Spinal cord (tissue), 10 donors: ENCODE results near the gene HSF2BP. TPM values are rescaled to one million over a fixed set of nuclear protein-coding genes. Genes with fewer than 3 reads are reported as not detected.
"Not testable (repeated sequence)": the region's sequence is repeated elsewhere in the genome, so short reads cannot be mapped to it uniquely, and the experiment has no call there.

Experiments
- DNase-seq, 6 donors: peaks; one replicate each; pipeline versions ENCODE4 v3.0.0 to v3.0.0-alpha.2; 2013 to 2015; ENCODE audit warnings: low spot score in 6 of 6, low read depth in 4 of 6
- H3K27ac ChIP-seq: one replicate; pipeline ENCODE4 v1.5.1; 2013; ENCODE audit warnings: low read depth, low read length, control low read depth
- H3K27me3 ChIP-seq: one replicate; pipeline ENCODE4 v1.6.1; 2013; ENCODE audit warnings: low read length; ENCODE audit not compliant: control insufficient read depth, insufficient read depth
- H3K36me3 ChIP-seq: one replicate; pipeline ENCODE4 v1.6.1; 2013; ENCODE audit warnings: low read length; ENCODE audit not compliant: control insufficient read depth, insufficient read depth
- H3K4me1 ChIP-seq: one replicate; pipeline ENCODE4 v1.6.1; 2013; ENCODE audit warnings: low read length; ENCODE audit not compliant: control insufficient read depth, insufficient read depth
- H3K4me3 ChIP-seq: one replicate; pipeline ENCODE4 v1.5.1; 2013; ENCODE audit warnings: low read depth, low read length, control low read depth
- H3K9me3 ChIP-seq: one replicate; pipeline ENCODE4 v1.6.1; 2013; ENCODE audit warnings: low read length; ENCODE audit not compliant: control insufficient read depth, insufficient read depth
- WGBS: methylation state at CpG from one replicate; pipeline ENCODE4 v1.1.5; 2013; ENCODE audit warnings: missing lambda C conversion rate; ENCODE audit not compliant: insufficient coverage; 5-methylcytosine and 5-hydroxymethylcytosine counted together
- polyA plus RNA-seq, 2 donors: library from polyadenylated mRNA; unstranded; fragments of 120-200 nt; gene quantifications; one replicate each; pipeline ENCODE4 v1.2.1, GENCODE V29; 2013; ENCODE audit not compliant: insufficient read length in 2 of 2
- total RNA-seq, 2 donors: library from RNA; depleted of rRNA in 1 of 2; stranded (reverse); fragments of 120-200 nt in 1 of 2; fragments of >200 nt in 1 of 2; gene quantifications; one replicate each; pipeline versions ENCODE4 v1.2.3 to v1.2.4, GENCODE V29; 2013 to 2014
- donor health status: healthy.

Gene HSF2BP
- total and polyA plus RNA-seq, 4 donors = 1.3 to 2.0 (median 1.4) TPM

DNA sequence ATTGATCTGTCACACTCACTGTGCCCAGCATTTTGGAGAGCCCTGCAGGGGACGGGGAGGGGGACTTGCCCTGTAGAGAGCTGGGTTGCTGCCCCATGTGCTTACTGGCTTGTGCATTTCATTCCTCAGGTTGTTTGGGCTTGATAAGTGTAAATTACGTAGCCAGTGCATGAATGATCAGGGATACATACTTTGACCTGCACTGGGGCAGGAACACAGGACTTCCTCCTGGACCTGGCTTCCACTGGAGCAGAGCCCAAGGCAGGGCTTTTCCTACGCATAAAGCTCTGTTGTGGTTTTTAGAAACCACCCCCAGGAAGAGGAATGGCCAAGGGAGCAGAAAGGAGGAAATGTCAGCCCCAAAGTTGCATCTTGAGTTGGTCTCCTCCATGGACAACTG, 144.5 kb downstream of the HSF2BP start:
- not testable (repeated sequence) for H3K9me3 ChIP-seq, H3K36me3 ChIP-seq, DNase-seq, H3K27ac ChIP-seq, H3K4me3 ChIP-seq, H3K4me1 ChIP-seq, H3K27me3 ChIP-seq
- no CpG with 5 or more reads among the region's 3 CpGs for WGBS

DNA sequence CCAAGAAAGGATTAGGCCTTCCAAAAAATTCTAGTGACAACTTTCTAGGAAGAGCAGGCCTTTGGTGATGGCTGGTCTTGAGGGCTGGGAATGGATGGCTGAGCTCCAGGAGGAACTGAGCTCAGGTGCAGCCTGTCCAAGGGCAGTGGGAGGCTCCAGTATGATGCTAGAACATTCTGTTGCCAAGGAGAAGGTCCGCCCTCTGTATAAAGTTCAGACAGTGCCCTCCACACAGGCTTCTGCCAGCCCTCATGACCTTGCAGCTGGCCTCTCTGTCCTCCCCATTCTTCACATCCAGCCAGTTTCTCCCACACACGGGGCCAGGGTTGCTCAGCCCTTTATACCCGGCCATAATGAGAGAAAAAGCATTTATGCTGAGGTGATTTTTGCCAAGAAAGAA, 146.3 kb downstream of the HSF2BP start:
- H3K36me3 ChIP-seq, H3K9me3 ChIP-seq, H3K27me3 ChIP-seq, H3K4me1 ChIP-seq, H3K27ac ChIP-seq, H3K4me3 ChIP-seq, DNase-seq: not testable (repeated sequence)
- no CpG with 5 or more reads among the region's 3 CpGs for WGBS

DNA sequence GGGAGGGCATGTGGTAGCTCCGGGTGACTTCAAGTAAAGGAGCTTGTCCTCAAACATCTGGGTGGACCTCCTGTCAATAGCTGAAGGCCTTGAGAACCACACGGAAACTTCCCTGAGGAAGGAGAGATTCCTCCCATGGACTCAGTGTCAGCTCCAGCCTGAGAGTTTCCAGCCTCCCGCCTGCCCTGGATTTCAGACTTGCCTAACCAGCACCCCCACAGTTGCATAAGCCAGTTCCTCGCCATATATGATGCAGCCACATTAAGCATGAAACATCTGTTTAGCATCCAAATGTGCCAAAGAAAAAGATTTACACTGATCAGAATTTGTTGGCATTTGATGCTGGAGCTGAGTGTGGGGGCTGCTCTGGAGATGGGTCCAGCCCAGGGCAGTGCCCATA, 148.1 kb downstream of the HSF2BP start:
- H3K27me3 ChIP-seq, H3K27ac ChIP-seq, H3K4me1 ChIP-seq, DNase-seq, H3K4me3 ChIP-seq, H3K36me3 ChIP-seq, H3K9me3 ChIP-seq: not testable (repeated sequence)
- no CpG with 5 or more reads among the region's 4 CpGs for WGBS

DNA sequence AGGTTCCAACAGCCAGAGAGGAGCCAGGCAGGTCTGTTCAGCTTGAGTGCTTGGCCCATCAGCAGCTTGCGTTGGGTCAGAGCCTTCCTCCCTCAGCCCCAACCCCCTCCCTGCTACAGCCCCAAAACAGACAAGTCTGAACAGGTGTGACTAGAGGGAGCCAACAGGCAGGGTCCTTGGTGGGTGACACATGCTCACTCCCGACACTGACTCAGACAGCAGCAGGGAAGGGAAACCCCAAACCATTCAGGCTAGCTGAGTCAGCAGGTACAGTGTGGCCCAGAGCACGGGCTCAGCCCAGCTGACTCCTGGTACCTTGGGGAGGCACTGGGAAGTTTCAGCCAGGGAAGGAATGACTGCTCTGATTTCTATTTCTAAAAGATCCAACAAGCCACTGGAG, 148.6 kb downstream of the HSF2BP start:
- H3K27ac ChIP-seq, H3K4me3 ChIP-seq, H3K36me3 ChIP-seq, H3K27me3 ChIP-seq, H3K9me3 ChIP-seq, DNase-seq, H3K4me1 ChIP-seq: not testable (repeated sequence)
- WGBS = no CpG with 5 or more reads among the region's 3 CpGs

DNA sequence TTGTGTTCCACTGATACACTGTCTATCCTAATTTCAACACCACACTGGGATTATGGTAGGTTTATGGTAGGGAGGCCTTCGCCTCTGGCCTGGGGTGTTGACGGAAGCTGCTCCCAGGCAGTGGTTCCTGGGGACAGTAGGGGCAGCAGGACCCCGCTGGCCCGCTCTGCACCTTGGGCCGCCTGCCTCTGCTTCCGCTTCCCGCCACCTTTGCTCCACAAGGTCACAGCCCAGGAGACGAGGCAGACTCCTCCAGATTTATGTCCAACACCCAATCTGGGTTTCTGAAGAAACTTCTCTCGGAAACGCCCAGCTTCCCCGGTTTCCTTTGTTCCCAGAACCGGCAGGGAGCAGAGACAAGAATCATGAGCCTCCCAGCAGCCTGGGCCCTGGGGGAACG, 155.4 kb downstream of the HSF2BP start:
- H3K4me1 ChIP-seq, H3K27ac ChIP-seq, DNase-seq, H3K4me3 ChIP-seq, H3K9me3 ChIP-seq, H3K36me3 ChIP-seq, H3K27me3 ChIP-seq: not testable (repeated sequence)
- no CpG with 5 or more reads among the region's 13 CpGs for WGBS

DNA sequence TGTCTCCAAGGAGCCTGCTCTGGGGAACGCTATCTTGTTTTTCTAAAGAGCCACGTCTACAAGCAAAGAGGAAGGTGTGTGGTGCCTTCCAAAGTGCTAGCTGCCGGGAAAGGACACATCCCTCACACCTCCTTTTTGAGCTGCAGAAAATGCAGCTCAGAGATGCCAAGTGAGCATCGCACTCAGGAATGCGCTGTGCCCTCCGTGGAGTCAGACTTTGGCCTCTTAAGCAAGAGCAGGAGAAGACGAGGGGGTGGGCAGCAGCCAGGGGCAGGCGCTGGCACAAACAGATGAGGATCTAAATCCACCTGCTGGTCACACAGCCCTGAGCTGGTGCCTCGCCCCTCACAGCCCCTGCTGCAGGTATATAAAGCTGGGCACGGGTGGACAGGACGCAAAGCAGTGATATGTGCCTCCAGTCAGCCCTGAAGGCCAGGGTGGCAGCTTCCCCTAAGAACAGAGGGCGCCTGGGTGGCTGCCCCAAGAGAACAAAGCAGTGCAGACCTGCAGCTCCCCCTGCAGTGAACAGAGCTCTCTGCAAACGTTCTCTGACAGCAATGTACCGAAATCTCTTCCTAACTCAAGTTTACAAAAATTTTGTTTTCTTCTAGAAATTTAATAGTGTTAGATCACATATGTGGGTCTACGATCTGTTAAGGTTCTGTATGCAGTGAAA, 156.1 kb downstream of the HSF2BP start:
- H3K4me1 ChIP-seq, H3K4me3 ChIP-seq, DNase-seq, H3K27ac ChIP-seq, H3K27me3 ChIP-seq, H3K9me3 ChIP-seq, H3K36me3 ChIP-seq: not testable (repeated sequence)
- WGBS = no CpG with 5 or more reads among the region's 15 CpGs

DNA sequence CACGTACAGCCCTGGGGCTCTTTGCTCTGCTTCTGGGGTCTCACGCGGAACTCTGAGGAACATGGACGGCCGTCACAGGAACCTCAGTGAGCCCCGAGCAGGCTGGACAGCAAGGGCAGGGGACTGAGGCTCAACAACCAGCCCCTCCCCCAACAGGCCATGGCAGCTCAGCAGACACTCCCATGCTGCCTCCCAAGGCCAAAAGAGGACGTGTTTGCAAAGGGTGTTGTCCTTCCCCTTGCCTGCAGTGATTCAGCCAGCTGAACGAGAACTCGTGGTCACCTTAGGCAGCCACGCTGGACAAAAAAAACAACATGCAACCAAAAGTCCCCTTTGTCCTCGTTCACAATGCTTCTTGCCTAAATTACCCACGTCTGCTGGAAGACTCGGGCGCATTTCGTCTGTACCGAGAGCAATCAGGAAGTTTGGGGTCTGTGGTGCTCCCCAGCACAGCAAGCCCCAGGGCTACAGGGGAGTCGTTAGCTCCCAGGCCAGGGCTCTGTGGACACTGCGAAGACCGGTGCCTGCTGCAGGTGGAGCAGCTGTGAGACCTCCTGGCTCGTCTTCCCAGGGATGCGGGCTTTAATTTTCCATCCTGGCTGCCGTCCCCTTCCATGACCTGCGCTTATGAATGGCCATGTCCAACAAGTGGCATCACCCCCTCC, 156.7 kb downstream of the HSF2BP start:
- not testable (repeated sequence) for H3K36me3 ChIP-seq, H3K4me1 ChIP-seq, H3K9me3 ChIP-seq, H3K27ac ChIP-seq, H3K27me3 ChIP-seq, H3K4me3 ChIP-seq, DNase-seq
- WGBS = no CpG with 5 or more reads among the region's 23 CpGs

DNA sequence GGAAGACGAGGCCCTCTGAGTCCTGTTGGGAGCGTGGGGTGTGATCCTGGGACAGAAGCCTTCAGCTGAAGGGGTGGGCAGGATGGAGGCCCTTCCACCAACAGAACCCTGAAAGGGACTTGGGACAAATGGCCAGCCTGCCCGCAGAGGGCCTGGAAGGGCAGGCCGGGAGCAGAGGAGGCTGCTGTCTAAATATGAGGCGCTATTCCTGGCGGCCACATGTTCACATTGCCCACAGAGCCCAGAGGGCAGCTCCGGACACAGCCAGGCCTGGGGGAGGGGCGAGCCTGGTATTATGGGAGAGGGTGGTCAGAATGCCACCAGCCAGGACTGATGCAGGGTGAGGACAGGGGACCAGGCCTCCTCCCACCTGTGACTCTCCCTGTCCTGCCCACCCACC, 160.4 kb downstream of the HSF2BP start:
- DNase-seq, H3K36me3 ChIP-seq, H3K4me3 ChIP-seq, H3K4me1 ChIP-seq, H3K9me3 ChIP-seq, H3K27me3 ChIP-seq, H3K27ac ChIP-seq: not testable (repeated sequence)
- WGBS = no CpG with 5 or more reads among the region's 8 CpGs

DNA sequence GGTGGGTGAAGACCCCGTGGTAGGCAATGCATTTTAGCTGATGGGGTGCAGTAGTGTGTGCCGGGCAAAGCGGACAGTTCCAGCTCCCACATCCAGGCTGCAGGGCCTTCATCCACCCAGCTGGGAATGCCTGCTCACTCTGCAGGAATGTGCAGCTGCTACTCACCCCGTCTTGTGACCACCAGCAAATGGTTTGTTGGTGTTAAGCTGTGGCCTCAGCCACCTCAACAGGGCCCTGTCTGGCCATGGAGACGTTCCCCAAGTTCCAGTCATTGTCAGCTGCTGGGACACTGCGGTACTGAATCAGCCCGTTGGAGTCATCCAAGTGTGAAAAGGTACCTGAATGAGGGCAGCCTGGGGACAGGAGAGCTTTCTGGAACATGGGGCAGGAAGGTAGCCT, 161.2 kb downstream of the HSF2BP start:
- WGBS = no CpG with 5 or more reads among the region's 7 CpGs
- H3K9me3 ChIP-seq = not testable (repeated sequence)

DNA sequence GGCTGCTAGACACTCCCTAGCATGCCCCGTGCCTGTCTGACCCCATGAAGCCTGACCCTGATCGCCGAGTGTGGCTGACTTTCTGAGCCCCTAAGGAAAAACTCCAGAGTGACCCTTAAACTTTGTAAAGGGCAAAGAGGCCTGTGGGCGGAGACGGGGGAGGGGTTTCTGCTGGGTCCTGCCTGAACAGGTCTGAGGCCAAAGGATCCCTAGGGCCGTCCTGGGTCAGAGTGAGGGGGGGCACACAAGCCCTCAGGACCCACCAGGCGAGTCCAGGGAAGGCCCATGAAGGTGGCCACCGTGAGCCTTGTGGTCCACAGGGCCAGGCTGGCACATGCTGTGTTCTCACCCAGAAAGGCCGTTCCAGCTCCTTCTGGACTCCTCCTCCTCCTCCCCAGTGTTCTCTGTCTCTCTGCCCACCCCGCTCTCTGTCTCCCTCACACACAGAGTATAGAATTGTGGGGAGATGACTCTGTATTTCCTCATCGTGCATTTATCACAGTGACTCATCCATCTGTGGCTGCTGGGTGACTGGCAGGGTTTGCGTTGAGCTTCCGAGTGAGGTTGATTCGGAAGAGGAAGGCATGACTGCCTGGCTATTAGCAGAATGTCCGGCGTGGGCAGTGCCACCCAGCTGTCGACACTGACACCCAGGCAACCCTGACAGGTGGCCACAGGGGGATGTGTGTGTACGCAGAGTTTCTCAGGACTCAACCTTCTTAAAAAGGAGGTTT, 164.8 kb downstream of the HSF2BP start:
- H3K27me3 ChIP-seq, H3K36me3 ChIP-seq, H3K4me1 ChIP-seq, H3K9me3 ChIP-seq, H3K27ac ChIP-seq, DNase-seq, H3K4me3 ChIP-seq: not testable (repeated sequence)
- no CpG with 5 or more reads among the region's 18 CpGs for WGBS

More for the DNA sequence above, 161.2 kb downstream of the HSF2BP start:
- not testable (repeated sequence) for H3K4me1 ChIP-seq, H3K27me3 ChIP-seq, DNase-seq, H3K36me3 ChIP-seq, H3K27ac ChIP-seq, H3K4me3 ChIP-seq
